ENCODE data around the gene CDK14. TPM values are rescaled to one million over a fixed set of nuclear protein-coding genes. Genes with fewer than 3 reads are reported as not detected.

Gene CDK14
- total and polyA plus RNA-seq, 10 of the 15 experiments (the other 5 are each of a cell fraction or from before 2014, with no cell fraction given): 6.5 to 61.3 (median 24.2) TPM

DNA sequence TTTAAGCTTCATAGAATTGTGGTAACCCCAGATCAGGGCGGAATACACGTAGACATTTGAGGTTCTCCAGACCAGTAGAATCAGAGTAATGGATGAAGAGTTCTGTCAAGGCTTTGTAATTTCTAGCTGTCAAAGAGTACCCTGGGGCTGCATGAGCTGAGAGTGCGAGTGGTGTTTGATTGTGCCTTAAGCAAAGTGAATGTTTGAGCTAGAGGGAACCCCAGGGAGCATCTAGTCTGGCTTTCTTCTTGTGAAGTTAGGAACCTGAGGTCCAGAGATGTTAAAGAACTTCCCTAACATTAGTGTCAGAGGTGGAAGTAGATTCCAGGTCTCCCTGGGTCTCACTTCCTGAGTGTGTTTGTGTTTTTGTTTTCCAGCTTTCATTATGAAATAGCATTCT is 455.8 kb downstream of the CDK14 start:
- no peaks in the 10 kb centered on the region for H4K20me1 ChIP-seq (ENCODE audit: control insufficient read depth, insufficient read depth)

GRCh38 chr7:91054374-91054773 is 458.3 kb downstream of the CDK14 start:
- intact Hi-C loops (cut with micrococcal nuclease; ENCODE audit: unreplicated experiment): no loop called here
- no peak overlapping the region for H3K9ac ChIP-seq (ENCODE audit: control insufficient read depth, insufficient read depth, low read length)
- H3K79me2 ChIP-seq (ENCODE audit: control insufficient read depth, insufficient read depth, low read length): no peaks in the 10 kb centered on the region
- SMC1A ChIA-PET (ENCODE audit: uncharacterized antibody, unreplicated experiment): interaction anchor here (1.0 to 1.3 kb wide), 3 partner anchors 14 to 136 kb away, joined by 3 to 4 read pairs (median 3); no protein-coding TSS in a partner anchor
- in situ Hi-C loops (cut with MboI): no loop called here
- no peak overlapping the region for H3K4me2 ChIP-seq (ENCODE audit: control insufficient read depth, insufficient read depth)
- DNase-seq (ENCODE audit: low read depth, low spot score) (no peak), FAIRE-seq (no peak), ATAC-seq (no peak)
- BruUV-seq (replicated peaks): no TSS peak
- 93% methylated on average over 2 of the region's 2 CpGs for WGBS (ENCODE audit: insufficient coverage, insufficient replicate concordance, low lambda C conversion rate, missing lambda C conversion rate)
- no peaks in the 10 kb centered on the region for H3K27me3 ChIP-seq (replicated peaks in 1 of 2; ENCODE audit: control insufficient read depth in 2 of 2, insufficient read depth in 2 of 2, low read length in 1 of 2)
- POLR2A ChIA-PET: no interaction called here
- TF ChIP-seq SUZ12 (IDR thresholded peaks at IDR 0.05; ENCODE audit: unreplicated experiment): no peak
- TF ChIP-seq ZNF207 (IDR thresholded peaks at IDR 0.05; ENCODE audit: borderline replicate concordance): no peak
- no peak for TF ChIP-seq ZZZ3 (IDR thresholded peaks at IDR 0.05; ENCODE audit: control insufficient read depth, insufficient read length, low read depth)
- no peak for TF ChIP-seq CBX3 (IDR thresholded peaks at IDR 0.05; ENCODE audit: borderline replicate concordance, low read depth)
- TF ChIP-seq NRF1 (conservative IDR thresholded peaks at IDR 0.05; ENCODE audit: low read depth, low read length): no peak
- no peak for TF ChIP-seq SRF (IDR thresholded peaks at IDR 0.05; ENCODE audit: low read depth in 2 of 2, low read length in 2 of 2)
- TF ChIP-seq MEF2B (IDR thresholded peaks at IDR 0.05; ENCODE audit: partially characterized antibody, poor library complexity, severe bottlenecking): no peak
- H2AFZ ChIP-seq (ENCODE audit: control insufficient read depth, low read depth, low read length): no peak overlapping the region
- RAD21 ChIA-PET (ENCODE audit: unreplicated experiment): no interaction called here
- H3K27ac ChIP-seq (ENCODE audit: control insufficient read depth, insufficient read depth): no peak overlapping the region
- CTCF ChIA-PET: interaction anchor here (0.8 to 2.2 kb wide), 4 partner anchors 11 to 50 kb away, joined by 3 to 5 read pairs (median 4); no protein-coding TSS in a partner anchor
- H3K36me3 ChIP-seq (ENCODE audit: control insufficient read depth in 2 of 2, insufficient read depth in 2 of 2, low read length in 1 of 2): no peaks in the 10 kb centered on the region; a peak in 1 of 4 replicates
- H3K4me1 ChIP-seq (ENCODE audit: control insufficient read depth, insufficient read depth, low read length): no peaks in the 10 kb centered on the region; the same call in 1 of the 2 replicates
- no peaks in the 10 kb centered on the region for H4K20me1 ChIP-seq (ENCODE audit: control insufficient read depth, insufficient read depth)
- H3K4me3 ChIP-seq: no peak overlapping the region
- no peaks in the 10 kb centered on the region for H3K9me3 ChIP-seq (replicated peaks; ENCODE audit: control insufficient read depth, insufficient read depth, low read length)

More for the DNA sequence above, 455.8 kb downstream of the CDK14 start:
- no TSS peak for BruUV-seq (replicated peaks)
- Histone ChIP-seq H3K4me3 (no peak overlapping the region), H3K4me1 (ENCODE audit: control insufficient read depth, insufficient read depth, low read length) (no peaks in the 10 kb centered on the region; the same call in 1 of the 2 replicates), H3K9me3 (replicated peaks; ENCODE audit: control insufficient read depth, insufficient read depth, low read length) (no peaks in the 10 kb centered on the region), H3K27ac (ENCODE audit: control insufficient read depth, insufficient read depth) (no peak overlapping the region), H3K79me2 (ENCODE audit: control insufficient read depth, insufficient read depth, low read length) (no peaks in the 10 kb centered on the region), H3K9ac (ENCODE audit: control insufficient read depth, insufficient read depth, low read length) (no peak overlapping the region), H3K36me3 (ENCODE audit: control insufficient read depth in 2 of 2, insufficient read depth in 2 of 2, low read length in 1 of 2) (no peaks in the 10 kb centered on the region; a peak in 1 of 4 replicates), H3K27me3 (replicated peaks in 1 of 2; ENCODE audit: control insufficient read depth in 2 of 2, insufficient read depth in 2 of 2, low read length in 1 of 2) (no peaks in the 10 kb centered on the region), H2AFZ (ENCODE audit: control insufficient read depth, low read depth, low read length) (no peak overlapping the region), H3K4me2 (ENCODE audit: control insufficient read depth, insufficient read depth) (no peak overlapping the region)
- DNase-seq (ENCODE audit: low read depth, low spot score): no peak
- SMC1A ChIA-PET (ENCODE audit: uncharacterized antibody, unreplicated experiment): interaction anchor here (0.8 kb wide), 1 partner anchor 38 kb away, joined by 3 read pairs; no protein-coding TSS in a partner anchor
- no peak for FAIRE-seq
- RAD21 ChIA-PET (ENCODE audit: unreplicated experiment): no interaction called here
- POLR2A ChIA-PET: no interaction called here
- TF ChIP-seq, protein P1, sequence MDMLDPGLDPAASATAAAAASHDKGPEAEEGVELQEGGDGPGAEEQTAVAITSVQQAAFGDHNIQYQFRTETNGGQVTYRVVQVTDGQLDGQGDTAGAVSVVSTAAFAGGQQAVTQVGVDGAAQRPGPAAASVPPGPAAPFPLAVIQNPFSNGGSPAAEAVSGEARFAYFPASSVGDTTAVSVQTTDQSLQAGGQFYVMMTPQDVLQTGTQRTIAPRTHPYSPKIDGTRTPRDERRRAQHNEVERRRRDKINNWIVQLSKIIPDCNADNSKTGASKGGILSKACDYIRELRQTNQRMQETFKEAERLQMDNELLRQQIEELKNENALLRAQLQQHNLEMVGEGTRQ (IDR thresholded peaks at IDR 0.05; ENCODE audit: borderline replicate concordance, low read depth, low read length): no peak
- TF ChIP-seq ZNF384 (IDR thresholded peaks at IDR 0.05; ENCODE audit: borderline replicate concordance, low read depth, low read length): no peak
- 95% methylated on average over 3 of the region's 3 CpGs for WGBS (ENCODE audit: insufficient coverage, insufficient replicate concordance, low lambda C conversion rate, missing lambda C conversion rate)
- in situ Hi-C loops (cut with MboI) (no loop called here), intact Hi-C loops (cut with micrococcal nuclease; ENCODE audit: unreplicated experiment) (no loop called here)
- no peak for ATAC-seq
- CTCF ChIA-PET: interaction anchor here (1.1 kb wide), 1 partner anchor 31 kb away, joined by 3 read pairs; no protein-coding TSS in a partner anchor

Data from GM12878 (cell line).